NCI-H146 treated with DMSO at 0.1 percent for 48 hours (cell line): ENCODE measurements around the gene IGSF22.

Source experiments
- DNase-seq: peaks from one replicate; lab custom pipeline; 2025; ENCODE audit not compliant: unreplicated experiment; lab: John Stamatoyannopoulos, UW

Gene IGSF22

DNA sequence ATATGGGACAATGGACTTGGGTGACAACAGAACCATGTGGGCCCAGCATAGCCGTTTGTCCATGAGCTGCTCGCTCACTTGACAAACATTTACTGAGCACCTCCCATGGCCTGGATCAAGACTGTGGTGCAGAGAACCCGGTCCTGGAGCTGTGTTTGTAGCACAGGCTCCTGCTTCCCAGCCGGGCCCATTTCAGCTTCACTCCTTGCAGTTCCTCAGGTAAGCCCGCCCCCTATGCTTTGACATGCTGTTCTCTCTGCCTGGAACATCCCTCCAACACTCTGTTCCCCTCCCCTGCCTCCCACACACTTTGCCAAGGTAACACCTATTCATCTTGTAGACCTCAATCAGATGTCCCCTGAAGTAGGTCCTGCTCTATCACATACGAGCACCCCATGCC, 19.3 kb upstream of the IGSF22 start:
- DNase-seq, result no peak

- no peak for DNase-seq
Measured at GRCh38 chr11:18743900-18744514, 18.0 kb upstream of the IGSF22 start.

DNA sequence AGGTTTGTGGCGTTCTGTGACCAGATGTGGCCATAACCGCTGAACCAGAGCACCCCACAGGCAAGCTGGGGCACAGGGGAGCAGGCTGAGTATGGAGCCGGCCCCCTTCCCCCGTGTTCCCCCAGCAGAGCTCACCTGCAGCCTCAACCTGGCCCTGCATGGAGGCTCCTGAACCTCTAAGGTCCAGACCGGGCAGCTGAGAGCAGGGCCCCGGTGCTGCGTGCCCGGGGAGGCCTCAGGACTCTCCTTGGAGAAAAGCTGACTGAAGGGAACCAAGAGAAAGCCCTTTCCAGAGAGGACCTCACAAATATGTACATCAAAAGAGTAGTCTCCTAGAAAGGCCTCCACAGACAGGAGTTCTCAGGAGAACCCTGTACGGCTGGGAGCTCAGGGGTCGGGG, 17.4 kb upstream of the IGSF22 start:
- no peak for DNase-seq

DNA sequence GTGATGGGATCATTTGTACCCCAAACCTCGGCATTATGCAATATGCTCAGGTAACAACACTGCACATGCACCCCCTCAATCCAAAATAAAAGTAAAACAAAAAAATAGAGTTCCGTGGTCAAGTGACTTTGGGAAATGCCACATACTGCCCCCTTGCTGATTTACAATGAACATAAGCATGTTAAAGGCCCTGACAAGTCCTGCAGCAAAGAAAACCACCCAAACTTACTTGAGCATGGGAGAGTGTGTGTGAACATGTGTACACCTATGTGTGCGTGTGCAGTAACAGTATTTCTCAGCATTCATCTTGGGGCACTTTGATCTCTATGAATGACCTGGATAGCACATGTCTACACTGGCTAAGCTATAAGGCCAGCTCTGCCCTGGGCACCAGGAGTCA, 15.8 kb upstream of the IGSF22 start:
- DNase-seq, result no peak

DNA sequence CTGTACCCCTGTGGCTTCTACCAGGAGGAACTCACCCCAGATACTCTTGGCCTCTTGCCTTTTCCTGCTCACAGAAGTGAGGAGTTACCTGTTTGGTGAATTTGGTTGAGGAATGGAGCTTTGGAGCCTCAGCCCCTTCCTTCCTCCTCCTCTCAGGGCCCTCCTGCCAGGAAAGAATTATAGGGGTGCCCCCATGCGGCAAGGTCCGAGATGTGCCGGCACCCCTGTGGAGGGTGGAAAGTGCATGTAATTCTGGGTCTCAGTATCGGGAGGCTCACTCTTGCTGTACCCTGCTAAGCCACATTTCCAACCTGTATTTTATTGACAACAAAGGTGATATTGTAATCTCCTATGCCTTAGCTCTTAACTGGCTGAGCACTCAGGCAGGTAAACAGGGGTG, 13.7 kb upstream of the IGSF22 start:
- no peak for DNase-seq

DNA sequence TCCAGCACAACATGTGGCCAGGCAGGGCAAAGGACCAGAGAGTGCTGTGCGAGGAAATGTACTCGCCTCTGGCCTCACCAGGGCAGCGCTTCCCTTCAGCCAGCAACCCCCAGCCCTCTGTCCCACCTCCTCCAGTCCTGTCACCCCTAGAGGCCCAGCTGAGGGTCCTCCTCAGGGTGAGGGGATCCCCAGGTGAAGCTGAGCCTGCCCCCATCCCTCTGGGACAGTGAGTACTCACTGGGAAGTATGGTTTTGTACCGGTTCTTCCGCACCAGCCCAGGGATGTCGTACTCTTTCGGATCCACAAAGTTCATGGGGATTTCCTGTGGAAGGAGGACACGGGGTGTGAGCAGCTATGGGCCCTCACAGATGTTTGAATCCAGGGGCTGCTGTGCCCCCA, 11.7 kb upstream of the IGSF22 start:
- DNase-seq, result no peak

GRCh38 chr11:18736590-18737148, 10.7 kb upstream of the IGSF22 start:
- DNase-seq, result no peak

- DNase-seq, result no peak
Measured at GRCh38 chr11:18733202-18733601, 7.2 kb upstream of the IGSF22 start.

- DNase-seq, result peak; percentile 1
Measured at GRCh38 chr11:18731949-18732821, 6.2 kb upstream of the IGSF22 start.

- no peak for DNase-seq
Measured at GRCh38 chr11:18731441-18731840, 5.5 kb upstream of the IGSF22 start.

DNA sequence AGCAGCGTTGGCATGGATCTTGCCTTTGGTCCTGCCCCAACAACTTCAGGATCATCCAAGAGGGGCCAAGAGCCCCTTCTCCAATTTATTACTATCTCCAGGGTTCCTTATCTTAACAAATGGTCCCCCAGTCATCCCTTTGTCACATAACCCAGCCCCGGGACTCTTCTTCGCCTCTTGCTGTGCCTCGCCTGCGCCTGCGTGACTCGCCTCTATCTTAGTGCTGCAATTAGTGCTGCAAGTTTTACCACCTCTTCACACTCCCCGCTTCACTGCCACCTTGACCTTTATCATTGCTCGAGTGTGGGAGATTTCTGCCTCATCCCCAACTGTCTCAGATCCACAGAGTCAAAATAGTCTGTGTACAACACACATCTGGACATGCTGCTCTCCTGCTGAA, 4.0 kb upstream of the IGSF22 start:
- no peak for DNase-seq

DNA sequence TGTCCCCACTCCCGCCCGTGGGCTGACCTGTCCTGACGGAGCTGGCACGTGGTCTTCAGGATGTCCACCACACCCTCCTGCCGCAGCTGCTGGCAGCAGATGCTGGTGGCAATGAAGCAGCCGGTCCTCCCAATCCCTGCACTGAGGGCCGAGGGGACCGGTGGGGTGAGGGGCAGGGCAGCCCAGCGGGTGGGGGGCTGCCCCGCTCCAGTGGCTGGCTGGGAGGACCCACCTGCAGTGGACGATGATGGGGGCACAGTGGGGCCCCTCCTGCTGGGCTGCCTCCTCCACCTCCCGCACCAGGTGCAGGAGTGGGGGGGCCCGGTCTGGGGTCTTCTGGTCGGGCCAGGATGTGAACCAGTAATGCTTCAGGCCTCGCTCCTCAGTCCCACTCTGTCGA, 3.4 kb upstream of the IGSF22 start:
- DNase-seq, result no peak

GRCh38 chr11:18728658-18729057, 2.7 kb upstream of the IGSF22 start:
- no peak for DNase-seq

GRCh38 chr11:18727479-18728236, 1.7 kb upstream of the IGSF22 start:
- DNase-seq, result no peak

GRCh38 chr11:18723991-18724390, 2.0 kb downstream of the IGSF22 start:
- no peak for DNase-seq

DNA sequence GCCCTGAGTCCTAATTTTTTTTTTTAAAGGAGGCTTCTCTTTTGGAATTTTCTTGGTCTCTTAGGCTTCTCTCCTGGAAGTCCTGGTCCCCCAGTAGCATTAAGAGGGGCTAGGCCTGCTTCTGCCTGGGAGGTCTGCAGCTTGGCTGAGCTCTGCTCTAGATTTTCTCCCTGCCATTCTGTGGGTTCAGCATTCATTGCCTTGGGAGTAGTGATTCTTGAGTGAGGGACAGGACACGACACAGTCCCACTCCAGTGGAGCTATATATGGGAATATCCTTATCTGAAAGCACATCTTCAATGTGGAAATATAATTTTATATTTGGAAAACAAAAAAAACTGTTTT, 3.7 kb downstream of the IGSF22 start:
- no peak for DNase-seq

GRCh38 chr11:18721561-18722292, 4.3 kb downstream of the IGSF22 start:
- DNase-seq, result no peak

DNA sequence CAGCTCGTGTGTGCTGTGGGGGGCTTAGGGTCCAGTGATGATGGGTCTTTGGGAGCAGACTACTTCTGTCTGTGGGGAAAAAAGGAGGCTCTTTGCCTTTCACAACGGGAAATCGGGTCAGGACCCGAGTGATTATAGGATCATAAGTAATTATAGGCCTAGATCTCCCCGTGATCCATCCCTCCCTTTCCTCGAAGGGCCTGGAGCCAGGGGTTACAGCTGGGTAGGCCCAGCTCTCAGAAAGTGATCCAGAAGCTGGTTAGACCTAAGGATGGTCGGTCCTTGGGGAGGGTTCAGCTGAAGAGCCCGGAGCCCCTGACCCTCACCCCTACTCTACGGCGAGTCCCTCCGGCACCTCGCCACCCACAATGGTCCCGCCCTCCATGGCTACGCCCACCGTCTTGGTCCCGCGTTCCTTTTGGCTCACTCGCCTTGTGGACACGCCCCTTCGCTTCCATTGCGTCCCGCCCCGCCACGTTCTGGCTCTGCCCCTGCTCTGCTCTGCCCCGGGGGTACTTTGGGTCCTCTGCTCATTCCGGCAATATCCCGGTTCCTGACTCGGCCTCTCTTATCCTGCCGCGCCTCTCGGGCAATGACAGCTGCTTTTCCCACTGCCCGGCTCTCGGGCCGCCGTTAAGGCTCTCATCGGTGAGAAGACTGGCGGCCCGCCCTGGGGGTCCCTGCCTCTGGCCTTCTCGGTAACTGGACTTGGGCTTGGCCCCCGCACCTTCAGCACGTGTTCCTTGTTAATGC, 5.0 kb downstream of the IGSF22 start:
- peak; percentile 64 for DNase-seq

DNA sequence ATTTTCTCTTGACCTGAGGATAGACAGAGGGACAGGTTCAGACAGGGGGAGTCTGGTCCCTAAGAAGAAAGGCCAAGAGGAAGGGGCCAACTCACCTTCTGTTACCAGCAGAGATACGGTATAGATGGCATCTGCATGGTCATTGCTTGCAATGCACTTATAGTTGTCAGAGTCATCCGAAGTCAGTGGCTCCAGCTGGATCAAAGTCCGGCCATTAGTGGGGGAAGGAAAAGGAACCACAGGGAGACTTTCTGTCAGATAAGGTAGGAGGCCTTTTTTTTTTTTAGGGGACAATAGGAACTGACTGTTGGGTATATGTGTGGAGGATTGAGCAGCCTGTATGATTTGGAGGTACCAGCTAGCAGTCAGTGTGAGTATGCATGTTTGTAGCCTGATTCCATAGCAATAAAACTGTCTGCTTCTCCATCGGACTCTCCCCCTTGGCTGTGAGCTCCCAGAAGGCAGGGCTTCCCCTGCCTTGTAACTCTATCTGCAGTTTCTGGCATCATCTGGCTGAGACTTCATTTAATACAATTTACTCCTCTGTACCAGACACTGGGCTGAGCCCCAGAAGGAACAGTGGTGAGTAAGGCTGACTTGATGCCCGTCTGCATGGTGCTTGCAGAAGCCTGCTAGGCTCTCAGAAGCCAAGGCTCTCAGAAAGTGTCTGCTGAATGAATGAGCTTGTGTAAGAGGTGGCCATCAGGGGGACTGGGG, 5.7 kb downstream of the IGSF22 start:
- DNase-seq, result no peak

GRCh38 chr11:18715476-18715875, 10.5 kb downstream of the IGSF22 start:
- no peak for DNase-seq
